ENCODE measurements around the gene RPL10. TPM values are rescaled to one million over a fixed set of nuclear protein-coding genes. Genes with fewer than 3 reads are reported as not detected.
A peak's percentile ranks its signal among the peaks of the same experiment; 100 is the strongest.

The RPL10 gene
- total and polyA plus RNA-seq, 2 of the 13 experiments (the other 11 are each of a cell fraction or from before 2014, with no cell fraction given) = 2,381 to 4,713 TPM

- Histone ChIP-seq H3K4me1 (ENCODE audit: insufficient read depth, low read length) (peaks cover 32% of the 10 kb centered on the region), H3K9me3 (ENCODE audit: low read length) (no peaks in the 10 kb centered on the region), H3K4me2 (ENCODE audit: low read depth, low read length) (no peak overlapping the region), H2AFZ (ENCODE audit: low read length) (no peak overlapping the region), H3K36me3 (replicated peaks in 1 of 2; ENCODE audit: control insufficient read depth in 1 of 2, insufficient read depth in 2 of 2, low read length in 2 of 2) (peaks cover 6 to 22% of the 10 kb centered on the region in 2 experiments; a peak in 4 of 5 replicates), H4K20me1 (ENCODE audit: insufficient read depth, low read length) (peaks cover 21% of the 10 kb centered on the region; the same call in 1 of the 2 replicates), H3K9ac (ENCODE audit: insufficient read depth, low read depth, low read length) (no peak overlapping the region), H3K4me3 (replicated peaks in 1 of 3; ENCODE audit: insufficient read depth in 1 of 3, low read depth in 2 of 3, low read length in 3 of 3) (no peak overlapping the region), H3K27ac (ENCODE audit: extremely low read length, insufficient read depth, low read length) (peak overlapping the region; percentile 48), H3K79me2 (ENCODE audit: insufficient read depth, low read length) (peaks cover 20% of the 10 kb centered on the region), H3K27me3 (ENCODE audit: control insufficient read depth in 1 of 2, insufficient read depth in 2 of 2, low read length in 2 of 2) (no peaks in the 10 kb centered on the region; a peak in 1 of 5 replicates)
- BruUV-seq (replicated peaks) = no TSS peak
- ChIA-PET POLR2A (interaction anchor here (0.9 to 6.3 kb wide), 4 partner anchors 8 to 139 kb away, joined by 3 to 75 read pairs (median 3); partner anchors contain the start of genes DNASE1L1, SLC10A3 and TAFAZZIN), CTCF (ENCODE audit: low intra/inter-chr PET ratio, low total read pairs) (no interaction called here)
- WGBS (ENCODE audit: low lambda C conversion rate) = 72% methylated on average over 3 of the region's 6 CpGs
- TF ChIP-seq POLR2G (IDR thresholded peaks at IDR 0.05; ENCODE audit: low read depth, low read length) = peak; percentile 12
- no peak for TF ChIP-seq CEBPZ (IDR thresholded peaks at IDR 0.05; ENCODE audit: low read length)
- DNase-seq (ENCODE audit: low spot score) (no peak), FAIRE-seq (no peak), ATAC-seq (peak; percentile 11)
- intact Hi-C loops (cut with micrococcal nuclease; ENCODE audit: unreplicated experiment) = no loop called here
- in situ Hi-C loops (cut with HindIII; ENCODE audit: extremely low pct_ligation_motif_present, low pct_unique_long_range_greater_than_20kb) = loop anchor here (25.0 kb wide), 1 partner anchor 135 kb away; the partner anchor contains the start of genes G6PD and IKBKG
These were observed 3.9 kb downstream of the RPL10 start for GRCh38 chrX:154401918-154402621.

All from HepG2 (cell line).